Measurements from ENCODE around the gene SERPING1.

DNA sequence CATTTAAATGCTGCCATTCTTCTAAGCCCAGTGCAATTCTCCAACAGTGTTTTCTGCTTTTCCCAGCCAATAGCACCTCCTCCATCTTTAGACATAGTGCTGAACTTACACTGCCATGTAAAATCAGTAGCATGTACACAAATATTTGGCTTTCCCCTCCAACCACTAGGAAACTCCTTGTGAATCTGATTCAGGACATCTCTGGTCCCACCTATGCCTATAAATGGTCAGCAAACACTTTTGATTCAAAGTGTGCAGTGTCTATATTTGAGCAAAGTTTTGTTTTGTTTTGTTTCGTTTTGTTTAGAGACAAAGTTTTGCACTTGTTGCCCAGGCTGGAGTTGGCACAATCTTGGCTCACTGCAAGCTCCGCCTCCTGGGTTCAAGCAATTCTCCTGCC, 27.4 kb downstream of the SERPING1 start:
- TF ChIP-seq, protein P1, sequence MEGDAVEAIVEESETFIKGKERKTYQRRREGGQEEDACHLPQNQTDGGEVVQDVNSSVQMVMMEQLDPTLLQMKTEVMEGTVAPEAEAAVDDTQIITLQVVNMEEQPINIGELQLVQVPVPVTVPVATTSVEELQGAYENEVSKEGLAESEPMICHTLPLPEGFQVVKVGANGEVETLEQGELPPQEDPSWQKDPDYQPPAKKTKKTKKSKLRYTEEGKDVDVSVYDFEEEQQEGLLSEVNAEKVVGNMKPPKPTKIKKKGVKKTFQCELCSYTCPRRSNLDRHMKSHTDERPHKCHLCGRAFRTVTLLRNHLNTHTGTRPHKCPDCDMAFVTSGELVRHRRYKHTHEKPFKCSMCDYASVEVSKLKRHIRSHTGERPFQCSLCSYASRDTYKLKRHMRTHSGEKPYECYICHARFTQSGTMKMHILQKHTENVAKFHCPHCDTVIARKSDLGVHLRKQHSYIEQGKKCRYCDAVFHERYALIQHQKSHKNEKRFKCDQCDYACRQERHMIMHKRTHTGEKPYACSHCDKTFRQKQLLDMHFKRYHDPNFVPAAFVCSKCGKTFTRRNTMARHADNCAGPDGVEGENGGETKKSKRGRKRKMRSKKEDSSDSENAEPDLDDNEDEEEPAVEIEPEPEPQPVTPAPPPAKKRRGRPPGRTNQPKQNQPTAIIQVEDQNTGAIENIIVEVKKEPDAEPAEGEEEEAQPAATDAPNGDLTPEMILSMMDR (conservative IDR thresholded peaks at IDR 0.05; ENCODE audit: low read depth, low read length) = no peak
- TF ChIP-seq EZH2 (IDR thresholded peaks at IDR 0.05; ENCODE audit: borderline replicate concordance, low read depth, low read length, poor library complexity, severe bottlenecking) = no peak

All from A673 (cell line).